H1 (cell line): ENCODE measurements around the gene SHISAL1. TPM values are rescaled to one million over a fixed set of nuclear protein-coding genes. Genes with fewer than 3 reads are reported as not detected.

Experiments used
- CTCF ChIA-PET: fragments of 300-600 bp; sonication (Branson Sonifier 250); formaldehyde crosslinking; loops from one replicate; lab custom pipeline; 2021; ENCODE audit not compliant: partially characterized antibody; lab: Charles Lee
- POLR2A ChIA-PET: fragments of 300-600 bp; sonication (Branson Sonifier 250); formaldehyde crosslinking; loops from one replicate; lab custom pipeline; 2021; ENCODE audit warnings: inconsistent platforms; ENCODE audit not compliant: partially characterized antibody; lab: Charles Lee
- DNase-seq, 2 experiments: peaks; one replicate each; pipeline versions ENCODE4 v3.0.0 to v3.0.0-alpha.2; 2010 to 2022; ENCODE audit warnings: low spot score in 2 of 2, low read depth in 1 of 2, mixed read lengths in 1 of 2
- FAIRE-seq: peaks from 2 replicates; lab custom pipeline; 2011; peaks lifted over from hg19 to GRCh38; lab: Jason Lieb, UNC
- H2AFZ ChIP-seq: 2 replicates; pipeline ENCODE4 v1.8.1; 2012; ENCODE audit warnings: low read length, inconsistent platforms
- H2AK5ac ChIP-seq: 2 replicates; pipeline ENCODE4 v1.6.1; 2013; ENCODE audit warnings: low read depth, low read length
- H2BK120ac ChIP-seq: replicated peaks from 2 replicates; pipeline ENCODE3; 2013; ENCODE audit warnings: low read depth, low read length, inconsistent platforms
- H2BK12ac ChIP-seq: 2 replicates; pipeline ENCODE4 v1.6.1; 2013; ENCODE audit warnings: low read depth, low read length
- H2BK15ac ChIP-seq: 2 replicates; pipeline ENCODE4 v1.6.1; 2013; ENCODE audit warnings: low read length
- H2BK20ac ChIP-seq: 2 replicates; pipeline ENCODE4 v1.6.1; 2013; ENCODE audit warnings: low read length
- H2BK5ac ChIP-seq: 2 replicates; pipeline ENCODE4 v1.6.1; 2013; ENCODE audit warnings: low read depth, low read length
- H3K14ac ChIP-seq: 2 replicates; pipeline ENCODE4 v1.6.1; 2013; ENCODE audit warnings: inconsistent platforms; ENCODE audit not compliant: insufficient read length
- H3K18ac ChIP-seq: 2 replicates; pipeline ENCODE4 v1.6.1; 2013; ENCODE audit warnings: low read length; ENCODE audit errors: extremely low read depth
- H3K23ac ChIP-seq: 2 replicates; pipeline ENCODE4 v1.6.1; 2013; ENCODE audit warnings: inconsistent platforms; ENCODE audit not compliant: insufficient read length
- H3K23me2 ChIP-seq: 2 replicates; pipeline ENCODE4 v1.6.1; 2013; ENCODE audit warnings: low read depth, low read length
- H3K27ac ChIP-seq: 2 replicates; pipeline ENCODE4 v1.6.1; 2011; ENCODE audit warnings: low read depth, low read length, inconsistent platforms
- H3K27me3 ChIP-seq, 4 experiments: replicated peaks in 1 of 4; 1 replicate in 1 of 4; 2 replicates in 3 of 4; pipeline versions ENCODE4 v1.6.1 to v1.8.1; 2011 to 2013; ENCODE audit warnings: low read length in 3 of 4, mild to moderate bottlenecking in 3 of 4, inconsistent platforms in 2 of 4, mixed read lengths in 2 of 4, moderate library complexity in 1 of 4; ENCODE audit not compliant: control insufficient read depth in 3 of 4, insufficient read depth in 3 of 4; ENCODE audit errors: extremely low read depth in 1 of 4
- H3K36me3 ChIP-seq, 4 experiments: 2 replicates each; pipeline versions ENCODE4 v1.6.1 to v1.8.1; 2011 to 2013; ENCODE audit warnings: mild to moderate bottlenecking in 4 of 4, low read length in 3 of 4, moderate library complexity in 2 of 4, control low read depth in 1 of 4, inconsistent platforms in 1 of 4; ENCODE audit not compliant: insufficient read depth in 4 of 4, control insufficient read depth in 2 of 4
- H3K4ac ChIP-seq: replicated peaks from 2 replicates; pipeline ENCODE3; 2013; ENCODE audit warnings: low read length, low read depth, mixed read lengths, inconsistent platforms; ENCODE audit not compliant: insufficient read length
- H3K4me1 ChIP-seq, 4 experiments: replicated peaks in 1 of 4; 1 replicate in 1 of 4; 2 replicates in 3 of 4; pipeline versions ENCODE4 v1.6.1 to v1.8.1; 2011 to 2013; ENCODE audit warnings: low read length in 3 of 4, inconsistent platforms in 2 of 4, mixed read lengths in 1 of 4; ENCODE audit not compliant: insufficient read depth in 4 of 4, control insufficient read depth in 3 of 4
- H3K4me2 ChIP-seq, 2 experiments: 2 replicates each; pipeline versions ENCODE4 v1.6.1 to v1.8.1; 2011 to 2013; ENCODE audit warnings: low read depth in 2 of 2, low read length in 2 of 2, control low read depth in 1 of 2, inconsistent platforms in 1 of 2, mild to moderate bottlenecking in 1 of 2; ENCODE audit not compliant: insufficient read depth in 1 of 2
- H3K4me3 ChIP-seq, 4 experiments: fragments of 200-600, 300-600 bp in 1 of 4; sonication (generic), shearing (Covaris generic), sonication (Bioruptor Twin) in 1 of 4; 2 replicates each; pipeline versions ENCODE4 v1.5.1 to v1.8.1; 2011 to 2016; ENCODE audit warnings: low read length in 4 of 4, low read depth in 3 of 4, control low read depth in 2 of 4, inconsistent platforms in 2 of 4, mild to moderate bottlenecking in 2 of 4, mixed read lengths in 1 of 4, moderate library complexity in 1 of 4; ENCODE audit not compliant: insufficient read depth in 2 of 4; ENCODE audit errors: extremely low read depth in 1 of 4
- H3K56ac ChIP-seq: replicated peaks from 2 replicates; pipeline ENCODE3; 2013; ENCODE audit warnings: low read depth, mild to moderate bottlenecking, mixed read lengths, low read length, inconsistent platforms; ENCODE audit not compliant: insufficient read length
- H3K79me1 ChIP-seq: 2 replicates; pipeline ENCODE4 v1.6.1; 2013; ENCODE audit warnings: low read depth, low read length, control low read depth
- H3K79me2 ChIP-seq, 2 experiments: 2 replicates each; pipeline versions ENCODE4 v1.6.1 to v1.8.1; 2012 to 2013; ENCODE audit warnings: low read length in 2 of 2, mild to moderate bottlenecking in 2 of 2, inconsistent platforms in 1 of 2; ENCODE audit not compliant: insufficient read depth in 2 of 2, control insufficient read depth in 1 of 2
- H3K9ac ChIP-seq, 4 experiments: replicated peaks in 1 of 4; 1 replicate in 1 of 4; 2 replicates in 3 of 4; pipeline versions ENCODE4 v1.6.1 to v1.8.1; 2011 to 2013; ENCODE audit warnings: low read depth in 3 of 4, low read length in 3 of 4, control low read depth in 2 of 4, mild to moderate bottlenecking in 2 of 4, moderate library complexity in 2 of 4, inconsistent platforms in 1 of 4; ENCODE audit errors: extremely low read depth in 1 of 4
- H3K9me3 ChIP-seq, 2 experiments: 2 replicates each; pipeline versions ENCODE4 v1.6.1 to v1.8.1; 2012 to 2013; ENCODE audit warnings: mild to moderate bottlenecking in 2 of 2, moderate library complexity in 2 of 2, control low read depth in 1 of 2, inconsistent platforms in 1 of 2, low read depth in 1 of 2, low read length in 1 of 2, mixed read lengths in 1 of 2; ENCODE audit not compliant: insufficient read depth in 2 of 2
- H4K20me1 ChIP-seq, 2 experiments: replicated peaks in 1 of 2; 2 replicates each; pipeline versions ENCODE3 to v1.8.1; 2011 to 2013; ENCODE audit warnings: inconsistent platforms in 2 of 2, low read length in 2 of 2, mild to moderate bottlenecking in 1 of 2; ENCODE audit not compliant: insufficient read depth in 2 of 2, control insufficient read depth in 1 of 2
- H4K5ac ChIP-seq: 2 replicates; pipeline ENCODE4 v1.6.1; 2013; ENCODE audit warnings: low read length, low read depth, mixed read lengths, inconsistent platforms; ENCODE audit not compliant: insufficient read length
- H4K8ac ChIP-seq: 2 replicates; pipeline ENCODE4 v1.8.0; 2013; ENCODE audit warnings: mild to moderate bottlenecking, moderate library complexity, low read length, inconsistent platforms; ENCODE audit not compliant: insufficient read depth; ENCODE audit errors: extremely low read depth
- H4K91ac ChIP-seq: replicated peaks from 2 replicates; pipeline ENCODE3; 2013; ENCODE audit warnings: low read length, mixed read lengths, inconsistent platforms; ENCODE audit not compliant: insufficient read length
- PHF8 ChIP-seq: fragments of 200-600 bp; sonication (generic); conservative IDR thresholded peaks from 2 replicates; pipeline ENCODE4 v1.7.1; 2012; ENCODE audit warnings: low read depth, mild to moderate bottlenecking, inconsistent platforms, low read length, moderate library complexity
- RAD21 ChIP-seq, 2 experiments: IDR thresholded peaks in 1 of 2; conservative IDR thresholded peaks in 1 of 2; 2 replicates each; pipeline ENCODE4 v1.6.1; 2011; ENCODE audit warnings: low read depth in 2 of 2, low read length in 2 of 2, improper control_type of control experiment in 1 of 2, inconsistent platforms in 1 of 2, mild to moderate bottlenecking in 1 of 2, moderate library complexity in 1 of 2
- WGBS, 2 experiments: shearing (Covaris generic) in 1 of 2; methylation state at CpG; one replicate each; pipeline versions ENCODE4 v1.1.6 to v1.1.7; 2013 to 2015; ENCODE audit warnings: low lambda C conversion rate in 2 of 2, mixed read lengths in 2 of 2, inconsistent platforms in 1 of 2, low coverage in 1 of 2, missing lambda C conversion rate in 1 of 2; ENCODE audit not compliant: insufficient replicate concordance in 2 of 2, insufficient coverage in 1 of 2, insufficient read length in 1 of 2; ENCODE audit errors: extremely low coverage in 1 of 2, missing lambda C conversion rate in 1 of 2; 5-methylcytosine and 5-hydroxymethylcytosine counted together
- polyA plus RNA-seq, 7 experiments: library from polyadenylated mRNA; depleted of rRNA in 3 of 7; stranded (reverse) in 5 of 7; unstranded in 2 of 7; fragments of >200 nt in 5 of 7; fragments of 200-250 nt in 2 of 7; gene quantifications; 1 replicate in 5 of 7; 2 replicates in 1 of 7; 4 replicates in 1 of 7; pipeline versions ENCODE4 v1.2.1 to v1.2.3, GENCODE V29; 2011 to 2013; ENCODE audit warnings: missing spikeins in 2 of 7, mixed read lengths in 2 of 7
- total RNA-seq: library from RNA; stranded (reverse); fragmentation: NEBNext Ultra II Directional; extraction: Animal tissue kit (Norgen Biotek cat#: 25700); gene quantifications from 2 replicates; pipeline ENCODE4 v1.2.1, GENCODE V29; 2021

The SHISAL1 gene
- total and polyA plus RNA-seq, 2 of the 8 experiments (the other 6 are each of a cell fraction or from before 2014, with no cell fraction given): 3.7 to 5.8 TPM

DNA sequence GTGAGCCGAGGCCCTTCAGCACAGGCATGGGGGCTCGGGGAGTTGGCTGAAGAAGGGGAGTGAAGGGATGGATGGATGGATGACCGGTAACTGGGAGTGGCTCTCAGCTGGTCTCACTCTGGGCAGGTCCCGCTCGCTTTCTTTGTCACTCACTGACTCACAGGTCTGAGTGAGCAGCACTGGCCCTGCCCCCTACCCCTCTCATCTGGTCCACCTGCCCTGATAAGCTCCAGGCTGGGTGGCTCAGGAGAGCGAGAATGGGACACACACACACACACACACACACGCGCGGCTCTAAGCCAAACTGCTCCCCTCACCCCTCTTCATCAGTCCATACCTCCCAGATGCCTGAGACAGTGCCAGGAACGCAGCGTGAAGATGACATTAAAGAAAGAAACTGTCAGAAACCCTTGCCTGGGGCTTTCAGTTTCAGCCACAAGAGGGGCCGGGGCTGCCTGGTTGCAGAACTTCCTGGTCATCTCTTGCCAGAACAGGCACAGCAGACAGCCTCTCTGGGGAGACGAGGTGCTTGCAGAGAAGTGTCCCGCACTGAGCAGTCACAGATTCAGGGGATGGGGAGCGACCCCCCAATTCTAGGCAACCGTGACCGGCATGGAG, 16.5 kb upstream of the SHISAL1 start:
- POLR2A ChIA-PET: interaction anchor here (1.0 to 1.2 kb wide), 2 partner anchors 9 to 67 kb away, joined by 3 read pairs; no protein-coding TSS in a partner anchor
- Histone ChIP-seq H4K5ac (no peak overlapping the region), H3K56ac (no peak overlapping the region), H2BK5ac (no peak overlapping the region), H3K9me3 (no peaks in the 10 kb centered on the region), H3K27me3 (peaks cover 0 to 43% (median 27%) of the 10 kb centered on the region in 4 experiments; a peak in 6 of 7 replicates), H3K4ac (no peak overlapping the region), H2BK12ac (peak overlapping the region; percentile 87; the same call in 1 of the 2 replicates), H3K23ac (no peak overlapping the region), H2BK15ac (peak overlapping the region; percentile 88; the same call in 1 of the 2 replicates), H3K79me2 (no peaks in the 10 kb centered on the region), H3K27ac (no peak overlapping the region), H4K20me1 (no peaks in the 10 kb centered on the region), H3K79me1 (no peaks in the 10 kb centered on the region), H3K23me2 (peaks cover 16% of the 10 kb centered on the region), H3K36me3 (no peaks in the 10 kb centered on the region), H2AK5ac (peak overlapping the region; percentile 75; the same call in 1 of the 2 replicates), H3K9ac (no peak overlapping the region), H3K14ac (no peak overlapping the region), H3K18ac (no peak overlapping the region; the same call in 1 of the 2 replicates), H4K8ac (no peak overlapping the region; the same call in 1 of the 2 replicates), H2AFZ (no peak overlapping the region), H2BK20ac (no peak overlapping the region), H3K4me2 (no peak overlapping the region; a peak in 1 of 4 replicates), H4K91ac (peak overlapping the region; percentile 12), H3K4me1 (peaks cover 0 to 34% (median 19%) of the 10 kb centered on the region in 4 experiments; a peak in 6 of 7 replicates), H2BK120ac (no peak overlapping the region), H3K4me3 (no peak overlapping the region)
- CTCF ChIA-PET: interaction anchor here (0.7 to 2.9 kb wide), 10 partner anchors 8 to 299 kb away, joined by 3 to 10 read pairs (median 4); no protein-coding TSS in a partner anchor
- WGBS, 2 experiments: 74% methylated on average over 17 of the region's 17 CpGs; no CpG with 5 or more reads in 1 of the 2 experiments
- FAIRE-seq: no peak
- TF ChIP-seq RAD21 (IDR thresholded peaks at IDR 0.05 in 1 of 2, conservative IDR thresholded peaks at IDR 0.05 in 1 of 2; ENCODE audit: low read depth in 2 of 2, low read length in 2 of 2) (0 out of 4 replicates have a peak, but pooled peaks of 1 of the 2 experiments have one; percentile 3), PHF8 (no peak)
- no peak for DNase-seq
